HG02763 (cell line): ENCODE results near the gene KCNK15.

Source experiments
- ATAC-seq: cut with Tn5 transposase; IDR thresholded peaks from one replicate; pipeline ENCODE4 v1.9.1; 2021; ENCODE audit warnings: mild to moderate bottlenecking, moderate library complexity; ENCODE audit not compliant: unreplicated experiment

Gene KCNK15

GRCh38 chr20:44787299-44787698 lies 41.6 kb downstream of the KCNK15 start:
- ATAC-seq = no peak

GRCh38 chr20:44788706-44789456 lies 43.2 kb downstream of the KCNK15 start:
- no peak for ATAC-seq

GRCh38 chr20:44790638-44791393 lies 45.2 kb downstream of the KCNK15 start:
- ATAC-seq = no peak

DNA sequence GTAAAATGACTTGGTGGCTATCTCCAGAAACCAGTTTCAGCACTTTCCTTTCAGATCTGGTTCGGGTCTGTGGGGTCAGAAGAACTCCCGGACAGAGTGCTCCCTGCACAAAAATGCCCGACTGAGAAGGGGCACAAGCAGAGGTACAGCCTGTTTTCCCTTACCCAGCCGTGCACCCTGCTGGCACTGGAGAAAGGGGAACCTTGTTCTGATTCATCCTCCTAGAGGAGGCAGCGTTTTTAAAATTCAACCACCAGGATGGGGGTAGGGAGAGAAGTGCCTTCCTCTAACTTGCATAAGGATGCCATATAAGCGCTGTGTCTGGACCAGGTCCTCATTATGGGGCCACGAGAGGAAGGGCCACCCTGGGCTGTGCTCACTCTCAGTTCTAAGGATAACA lies 47.1 kb downstream of the KCNK15 start:
- no peak for ATAC-seq

DNA sequence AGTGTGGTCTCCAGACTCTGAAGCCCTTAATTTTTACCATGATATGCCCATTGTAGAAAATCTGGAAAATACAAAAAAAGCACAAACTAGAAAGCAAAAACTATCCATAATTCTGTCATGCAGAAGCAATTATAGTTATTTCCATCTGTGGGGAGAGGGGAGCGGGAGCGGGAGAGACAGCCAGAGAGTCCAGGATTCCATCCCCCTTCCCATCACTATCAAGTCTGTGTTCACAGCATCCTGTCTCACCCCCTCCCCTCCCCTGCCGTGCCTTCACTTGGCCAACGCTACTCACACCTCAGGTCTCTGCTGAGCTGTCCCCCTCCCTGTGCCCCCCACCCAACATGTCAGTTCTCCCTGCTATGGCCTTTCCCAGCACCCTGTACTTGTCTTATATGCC lies 50.2 kb downstream of the KCNK15 start:
- ATAC-seq = no peak

DNA sequence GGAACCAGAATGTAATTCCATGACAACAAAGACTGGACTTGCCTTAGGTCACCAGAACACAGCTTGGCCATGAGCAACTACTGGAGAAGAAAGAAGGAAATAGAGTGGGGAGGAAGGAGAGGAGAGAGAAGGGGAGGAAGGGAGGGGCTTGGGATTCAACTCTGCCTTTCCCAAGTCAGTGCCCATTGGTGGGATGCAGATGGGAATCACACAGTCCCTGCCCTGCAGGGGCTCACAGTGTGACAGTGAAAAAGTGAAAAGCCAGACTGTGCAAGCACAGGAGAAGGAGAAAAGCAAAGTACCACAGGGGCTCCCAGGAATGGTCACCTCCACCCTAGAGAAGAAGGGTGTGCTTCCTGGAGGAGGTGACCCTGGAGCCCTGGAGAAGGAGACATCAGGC lies 50.6 kb downstream of the KCNK15 start:
- ATAC-seq = no peak

- no peak for ATAC-seq
These were observed 51.2 kb downstream of the KCNK15 start for GRCh38 chr20:44796758-44797457.

DNA sequence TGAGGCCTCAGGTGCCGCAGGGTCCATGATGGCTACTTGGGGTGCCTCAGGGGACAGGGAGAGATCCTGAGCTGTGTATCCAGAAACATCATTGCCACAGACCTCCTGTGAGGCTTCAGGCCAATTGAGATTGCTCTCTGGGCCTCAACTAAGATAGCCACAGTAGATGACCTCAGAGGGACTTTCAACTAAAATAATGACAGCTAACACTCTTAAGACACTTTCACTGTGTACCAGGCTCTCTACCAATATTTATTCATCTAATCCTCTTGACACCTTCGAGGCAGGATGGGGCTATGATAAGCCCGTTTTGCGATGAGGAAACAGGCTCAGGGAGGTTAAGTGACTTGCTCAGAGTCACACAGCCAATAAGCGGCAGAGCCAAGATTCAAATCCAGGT lies 54.0 kb downstream of the KCNK15 start:
- ATAC-seq = no peak

- no peak for ATAC-seq
These were observed 54.9 kb downstream of the KCNK15 start for GRCh38 chr20:44800391-44801046.
